HG03066 (cell line): Measurements from ENCODE around the gene CHD9.

Source experiments
- ATAC-seq: cut with Tn5 transposase; IDR thresholded peaks from one replicate; pipeline ENCODE4 v1.9.1; 2021; ENCODE audit warnings: low read depth; ENCODE audit not compliant: unreplicated experiment

Gene CHD9

DNA sequence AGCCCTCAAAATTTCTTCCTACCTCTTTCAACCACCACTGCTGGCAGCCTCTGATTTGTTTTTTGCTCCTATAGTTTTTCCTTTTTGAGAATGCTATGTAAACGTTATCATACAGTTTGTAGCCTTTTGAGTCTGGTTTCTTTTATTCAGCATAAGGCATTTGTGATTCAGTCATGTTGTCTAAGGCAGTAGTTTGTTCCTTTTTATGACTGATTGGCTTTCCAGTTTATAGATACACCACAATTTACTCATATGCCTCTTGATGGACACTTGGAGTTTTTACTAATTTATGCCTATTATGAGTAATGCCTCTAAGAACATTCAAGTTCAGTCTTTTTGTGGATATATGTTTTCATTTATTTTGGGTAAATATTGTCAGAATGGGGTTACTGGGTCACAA is 136.6 kb downstream of the CHD9 start:
- ATAC-seq, result no peak

DNA sequence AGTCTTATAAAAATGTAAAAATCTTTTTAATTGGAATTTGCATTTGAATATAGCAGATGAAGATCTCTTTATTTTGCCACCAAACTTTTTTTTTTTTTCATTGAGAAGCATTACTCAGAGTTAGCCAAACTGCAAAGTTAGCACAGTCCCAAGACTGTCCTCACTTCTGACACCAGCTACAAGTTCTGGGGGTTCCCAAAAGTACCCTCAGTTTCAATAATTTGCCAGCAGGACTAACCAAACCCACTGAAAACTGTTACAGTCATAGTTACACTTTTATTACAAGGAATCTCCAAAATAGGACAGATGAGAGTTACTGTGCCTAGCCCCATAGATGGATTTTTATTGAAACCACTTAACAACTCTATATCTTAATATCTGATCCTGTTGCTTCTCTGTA is 144.1 kb downstream of the CHD9 start:
- no peak for ATAC-seq

DNA sequence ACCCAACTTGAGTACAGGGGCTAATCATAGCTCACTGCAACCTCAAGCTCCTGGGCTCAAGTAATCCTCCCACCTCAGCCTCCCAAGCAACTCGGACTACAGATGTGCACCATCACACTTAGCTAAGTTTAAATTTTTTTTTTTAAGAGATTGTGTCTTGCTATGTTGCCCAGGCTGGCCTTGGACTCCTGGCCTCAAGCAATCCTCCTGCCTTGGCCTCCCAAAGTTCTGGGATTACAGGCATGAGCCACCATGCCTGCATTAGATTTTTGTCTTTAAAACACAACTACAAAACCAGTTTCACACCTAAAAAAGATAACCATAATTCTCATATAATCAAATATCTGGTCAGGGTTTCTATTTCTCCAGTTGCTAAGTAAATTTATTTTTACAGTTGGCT is 147.1 kb downstream of the CHD9 start:
- ATAC-seq, result no peak

DNA sequence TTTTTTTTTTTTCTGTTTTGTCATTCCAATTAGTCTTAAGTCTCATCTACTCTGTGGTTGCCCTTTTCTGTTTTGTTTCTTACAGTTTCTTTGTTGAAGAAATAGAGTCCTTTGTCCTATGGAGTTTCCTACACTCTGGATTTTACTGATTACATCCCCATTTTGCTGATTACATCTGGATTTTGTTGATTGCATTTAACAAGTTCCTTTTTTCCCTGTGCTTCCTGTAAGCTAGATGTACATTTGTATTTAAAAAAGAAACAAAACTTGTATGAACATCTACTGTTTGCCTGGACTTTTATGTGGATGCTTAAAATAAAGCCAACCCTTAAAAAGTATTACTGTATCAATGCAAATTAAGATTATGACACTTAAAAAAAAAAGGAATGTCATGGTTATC is 147.6 kb downstream of the CHD9 start:
- ATAC-seq, result no peak

DNA sequence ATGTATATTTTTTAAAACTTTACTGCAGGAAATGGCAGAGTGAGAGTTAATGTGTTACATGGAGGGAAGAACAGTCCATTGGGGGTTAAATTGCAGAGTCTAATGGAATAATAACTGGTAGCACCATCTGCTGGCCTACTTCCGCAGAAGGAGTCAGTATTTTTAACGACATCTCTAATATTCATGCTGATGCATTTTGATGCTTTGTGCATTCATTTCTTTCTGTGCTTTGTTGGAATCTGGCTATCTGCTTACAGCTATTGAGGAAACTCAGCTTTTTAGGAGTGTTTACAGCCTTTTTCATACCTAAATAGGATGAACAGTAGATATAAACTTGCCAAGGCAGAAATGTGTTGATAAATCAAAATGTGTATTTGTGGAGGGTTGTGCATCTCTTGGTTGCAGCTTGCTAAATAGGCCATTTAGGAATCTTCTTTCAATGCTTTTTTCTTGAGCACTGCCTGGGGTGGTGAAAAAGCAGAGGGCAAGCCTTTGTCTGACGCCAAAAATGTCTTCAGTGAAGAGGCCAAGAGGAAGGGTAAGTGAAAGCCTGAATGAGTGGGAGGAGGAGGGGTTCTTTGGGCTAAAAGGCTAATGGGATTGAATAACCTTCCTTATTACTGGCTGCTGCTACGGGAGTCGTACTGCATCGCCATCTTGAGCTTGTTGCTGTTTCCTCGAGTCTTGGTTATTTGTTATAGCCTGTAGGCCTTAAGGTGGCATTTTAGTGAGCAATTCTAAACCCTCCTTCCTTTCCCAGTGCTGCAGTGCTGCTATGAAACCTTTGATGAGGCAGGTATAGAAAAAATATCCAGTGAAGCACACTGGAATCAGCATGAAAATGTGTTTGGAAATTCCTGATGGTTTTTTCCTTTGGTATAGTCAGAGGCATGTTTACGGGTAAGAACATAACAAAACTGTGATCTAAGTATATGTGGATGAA is 153.3 kb downstream of the CHD9 start:
- ATAC-seq, result peak; percentile 90

DNA sequence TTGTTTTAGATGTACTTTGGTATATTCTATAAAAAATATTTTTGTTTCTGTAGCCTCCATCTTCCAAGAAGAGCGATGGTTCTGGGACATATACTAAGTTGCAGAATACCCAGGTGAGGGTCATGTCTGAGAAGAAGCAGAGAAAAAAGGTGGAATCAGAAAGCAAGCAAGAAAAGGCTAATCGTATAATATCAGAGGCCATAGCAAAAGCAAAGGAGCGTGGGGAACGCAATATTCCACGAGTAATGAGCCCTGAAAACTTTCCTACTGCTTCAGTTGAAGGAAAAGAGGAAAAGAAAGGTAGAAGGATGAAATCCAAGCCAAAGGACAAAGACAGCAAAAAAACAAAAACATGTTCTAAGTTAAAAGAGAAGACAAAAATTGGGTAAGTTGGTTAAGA is 154.6 kb downstream of the CHD9 start:
- ATAC-seq, result no peak

DNA sequence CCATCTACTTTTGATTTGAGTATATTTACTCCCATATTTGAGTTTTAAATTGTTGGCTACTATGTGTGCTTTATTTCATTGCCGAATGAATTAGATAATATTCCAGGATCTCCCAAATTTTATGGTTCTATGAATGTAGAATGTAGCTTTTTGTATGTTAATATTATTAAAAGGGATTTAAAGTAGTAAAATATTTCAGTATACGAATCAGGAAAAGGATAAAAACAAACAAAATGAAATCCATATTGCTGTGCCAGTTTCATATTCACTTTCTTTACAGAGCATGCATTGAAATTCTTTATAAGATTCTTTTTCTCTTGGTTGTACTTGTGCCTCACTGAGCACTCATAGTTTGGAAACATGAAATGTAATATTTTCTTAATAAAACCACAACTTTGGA is 155.1 kb downstream of the CHD9 start:
- no peak for ATAC-seq

DNA sequence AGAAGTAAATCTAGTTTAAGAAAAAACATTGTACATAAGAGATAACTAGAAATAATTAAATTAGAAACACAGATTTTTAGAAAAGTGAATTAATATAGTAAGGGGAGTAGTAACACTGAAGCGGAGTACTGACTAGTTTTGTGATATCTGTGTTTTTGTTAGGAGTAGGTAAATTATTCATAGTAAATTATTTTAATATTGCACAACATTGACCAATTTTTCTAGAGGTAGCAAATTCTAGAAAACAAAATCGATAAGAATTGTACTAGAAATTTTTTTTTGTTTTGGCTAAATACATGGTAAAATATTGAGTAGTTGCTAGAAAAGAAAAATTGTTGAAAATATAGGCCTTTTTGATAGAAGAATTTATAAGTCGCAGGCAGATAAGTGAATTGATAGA is 156.5 kb downstream of the CHD9 start:
- ATAC-seq, result no peak

DNA sequence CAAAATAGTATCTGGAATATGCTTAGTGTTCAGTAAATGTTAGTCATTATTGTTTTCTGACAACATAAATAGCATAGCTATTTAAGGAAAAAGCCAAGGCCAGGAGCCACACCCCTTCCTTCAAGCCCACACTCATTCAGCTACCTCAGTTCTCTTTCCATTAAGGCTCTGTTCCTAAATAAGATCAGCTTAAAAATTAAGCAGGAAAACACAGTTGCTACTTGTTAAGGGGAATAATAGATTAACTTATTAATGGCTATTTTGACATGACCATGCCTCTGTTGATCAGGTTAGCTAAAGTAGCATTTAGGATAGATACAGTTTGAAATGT is 158.1 kb downstream of the CHD9 start:
- no peak for ATAC-seq

DNA sequence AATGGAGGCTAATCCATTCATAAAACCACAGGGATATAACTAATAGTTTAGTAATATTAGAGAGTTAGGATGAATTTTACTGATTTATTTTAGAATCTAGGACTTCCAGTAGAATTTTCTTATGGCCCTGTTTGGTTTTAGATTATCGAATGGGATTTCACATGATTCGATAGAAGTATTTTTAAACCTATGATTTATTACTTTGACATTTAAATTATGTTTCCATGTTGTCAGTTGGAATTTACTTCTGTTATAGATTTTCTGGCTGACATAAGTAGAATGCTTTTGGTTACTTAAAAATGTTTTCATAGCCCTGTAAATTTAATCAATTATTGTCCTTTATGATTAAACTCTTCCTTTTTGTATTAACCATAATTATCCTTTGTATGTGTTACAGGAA is 158.8 kb downstream of the CHD9 start:
- ATAC-seq, result no peak

DNA sequence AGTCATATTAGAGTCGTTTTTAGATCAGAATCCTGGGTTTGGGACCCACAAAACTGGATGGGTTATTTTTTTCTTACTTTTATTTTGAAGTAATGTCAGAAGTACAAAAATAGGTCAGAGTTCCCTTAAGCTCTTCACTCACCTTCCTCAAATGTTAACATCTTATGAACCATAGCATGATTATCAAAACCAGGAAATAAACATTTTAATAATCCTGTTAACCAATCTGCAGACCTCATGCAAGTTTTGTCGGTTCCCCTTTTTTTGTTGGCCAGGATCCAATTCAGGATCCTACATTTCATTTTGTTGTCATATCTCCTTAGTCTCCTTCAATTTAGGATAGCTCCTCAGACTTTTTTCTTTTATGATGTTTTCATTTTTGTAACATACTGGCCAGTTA is 162.0 kb downstream of the CHD9 start:
- ATAC-seq, result no peak

DNA sequence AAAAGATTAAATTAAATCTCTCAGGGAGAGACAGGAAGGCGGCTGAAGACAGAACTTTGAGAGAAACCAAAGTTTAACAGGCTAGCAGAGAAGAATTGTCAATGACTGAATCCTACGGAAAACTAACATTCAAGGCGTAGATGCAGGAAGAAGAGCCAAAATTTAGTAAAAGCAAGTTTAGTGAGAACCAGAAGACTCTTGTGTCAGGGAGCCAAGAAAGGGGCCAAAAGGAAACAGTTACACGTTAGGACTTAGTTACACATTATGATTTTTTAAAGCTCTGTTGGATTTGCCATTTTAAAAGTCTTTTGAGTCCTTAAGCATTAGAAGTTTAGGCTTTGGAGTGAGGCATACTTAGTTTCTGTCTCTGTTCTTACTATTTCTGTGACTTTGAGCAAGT is 164.6 kb downstream of the CHD9 start:
- no peak for ATAC-seq

DNA sequence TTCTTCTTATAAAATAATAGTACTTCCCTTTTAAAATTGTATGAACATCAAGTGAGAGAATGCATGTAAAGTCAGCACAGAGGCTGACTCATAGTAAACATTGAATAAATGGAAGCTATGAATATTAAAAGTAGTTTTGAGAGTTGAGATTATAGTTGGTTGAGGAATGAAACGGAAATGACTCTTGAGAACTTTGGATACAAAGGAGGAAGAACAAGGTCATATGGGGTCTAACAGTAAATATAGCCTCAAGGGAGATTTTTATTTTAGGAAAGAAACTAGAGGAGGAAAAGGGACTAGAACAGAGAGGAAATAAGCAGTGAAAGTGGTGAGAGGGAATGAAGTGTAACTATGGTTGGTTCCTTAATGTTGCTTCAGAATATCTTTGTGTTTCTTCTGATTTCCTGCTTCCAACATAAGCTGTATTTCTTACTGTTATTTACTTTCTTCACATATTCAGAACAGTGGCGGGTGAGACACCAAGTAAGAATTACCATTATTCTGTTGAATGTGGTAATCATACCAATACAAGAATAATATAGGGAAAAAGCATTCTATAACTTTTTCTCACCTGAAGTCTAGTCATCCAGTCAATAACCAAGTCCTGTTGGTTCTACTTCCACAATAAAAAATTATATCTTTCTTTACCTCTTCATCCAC is 165.1 kb downstream of the CHD9 start:
- no peak for ATAC-seq

DNA sequence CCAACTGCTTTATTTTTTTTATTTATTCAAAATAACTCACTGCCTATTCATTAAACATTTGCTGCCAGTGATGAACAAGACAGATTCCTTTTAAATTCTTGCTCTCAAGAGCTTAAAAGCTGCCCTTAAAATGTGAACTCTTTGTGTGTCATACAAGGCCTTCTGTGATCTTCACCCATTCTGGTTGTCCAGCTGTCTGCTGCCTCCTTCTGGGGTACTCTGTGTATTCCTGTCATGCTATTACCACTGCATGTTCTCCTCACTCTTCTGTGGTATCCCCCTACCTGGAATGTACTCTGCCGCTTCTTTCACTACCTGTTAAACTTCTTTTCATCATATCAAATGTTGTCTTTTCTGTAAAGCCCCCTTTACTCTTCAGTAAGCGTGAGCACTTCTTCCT is 165.8 kb downstream of the CHD9 start:
- no peak for ATAC-seq

DNA sequence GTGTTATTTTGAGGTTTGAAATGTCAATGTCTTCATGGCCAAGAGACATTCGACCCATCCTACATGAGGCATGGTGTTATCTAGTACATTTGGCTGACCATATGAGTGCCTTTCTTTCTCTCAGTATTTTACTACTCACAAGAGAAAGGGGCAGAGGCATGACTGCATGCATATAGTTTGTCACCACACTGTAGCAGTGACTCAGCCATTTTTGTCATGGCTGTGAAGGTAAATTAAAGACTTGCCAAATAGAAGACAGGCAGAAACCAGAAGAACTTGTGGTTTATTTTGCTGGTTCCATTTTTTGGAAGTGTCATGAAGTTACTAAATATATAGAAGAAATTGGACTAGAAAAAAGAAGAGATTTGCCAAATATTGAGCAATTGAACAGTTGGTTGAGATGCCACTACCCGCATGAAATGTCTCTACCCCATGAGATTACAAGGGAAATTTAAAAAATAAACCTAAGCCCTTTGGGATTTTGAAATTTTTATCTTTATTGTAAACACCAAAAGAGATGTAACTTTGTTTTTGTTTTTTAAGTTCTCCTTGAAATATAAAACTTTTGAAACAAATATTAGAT is 170.3 kb downstream of the CHD9 start:
- ATAC-seq, result no peak

DNA sequence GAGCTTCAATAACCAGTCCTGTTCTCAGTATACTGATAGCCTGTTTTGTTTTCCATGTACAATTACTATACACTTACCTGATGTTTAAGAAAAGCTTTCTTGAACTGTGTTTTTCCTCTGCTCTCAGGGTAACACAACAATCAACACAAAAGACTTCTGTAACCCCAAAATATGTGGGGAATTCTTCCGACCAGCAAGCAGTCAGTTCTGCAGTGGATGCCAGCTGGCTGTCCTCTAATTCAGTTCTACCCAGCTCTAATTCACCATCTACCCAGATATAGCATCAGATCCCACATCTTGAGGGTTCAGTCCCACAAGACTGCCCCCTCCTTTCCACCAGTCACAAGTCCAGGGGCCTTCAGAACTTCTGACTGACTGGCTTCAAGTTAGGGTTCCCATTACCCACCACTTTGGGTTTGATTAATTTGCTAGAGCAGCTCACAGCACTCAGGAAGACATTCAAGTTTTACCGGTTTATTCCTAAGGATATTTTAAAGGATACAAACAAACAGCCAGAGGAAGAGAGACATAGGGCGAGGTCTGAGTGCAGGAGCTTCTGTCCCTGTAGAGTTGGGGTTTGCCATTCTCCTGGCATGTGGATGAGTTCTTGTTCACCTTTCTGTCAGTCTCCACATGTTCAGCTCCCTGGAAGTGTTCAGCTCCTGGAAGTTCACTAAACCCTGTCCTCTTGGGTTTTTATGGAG is 178.2 kb downstream of the CHD9 start:
- no peak for ATAC-seq

DNA sequence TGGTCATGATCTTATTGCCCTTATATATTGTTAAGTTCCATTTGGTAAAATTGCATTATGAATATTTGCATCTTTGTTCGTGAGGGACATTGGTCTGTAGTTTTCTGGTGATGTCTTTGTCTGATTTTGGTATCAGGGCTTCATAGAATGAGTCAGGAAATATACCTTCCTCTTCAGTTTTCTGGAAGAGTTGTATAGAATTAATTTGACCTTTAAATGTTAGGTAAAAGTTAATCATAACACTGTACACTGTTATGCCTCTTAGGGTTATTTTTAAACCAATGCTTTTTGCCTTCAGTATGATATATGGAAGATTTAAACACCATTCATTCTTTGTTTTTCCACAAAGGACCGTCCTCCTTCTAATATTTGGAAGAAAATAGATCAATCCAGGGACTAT is 180.0 kb downstream of the CHD9 start:
- no peak for ATAC-seq

DNA sequence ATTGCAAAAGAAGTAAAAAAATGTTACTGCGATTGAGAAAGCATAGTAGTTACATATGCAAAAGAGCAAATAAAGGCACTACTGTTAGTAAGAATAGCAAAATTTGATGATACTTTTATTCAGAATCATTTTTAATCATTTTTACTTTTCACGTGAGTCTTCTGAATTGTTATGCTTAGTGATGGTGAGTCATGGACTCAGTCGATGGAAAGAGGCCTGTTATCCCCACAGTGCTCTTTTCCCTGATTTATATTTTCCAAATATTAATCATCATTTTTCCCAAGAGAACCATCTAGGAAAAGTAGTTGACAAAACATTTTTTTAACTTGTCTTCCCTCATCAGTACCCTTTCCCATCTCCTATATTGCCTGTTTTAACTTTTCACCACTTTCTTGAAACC is 181.1 kb downstream of the CHD9 start:
- no peak for ATAC-seq

DNA sequence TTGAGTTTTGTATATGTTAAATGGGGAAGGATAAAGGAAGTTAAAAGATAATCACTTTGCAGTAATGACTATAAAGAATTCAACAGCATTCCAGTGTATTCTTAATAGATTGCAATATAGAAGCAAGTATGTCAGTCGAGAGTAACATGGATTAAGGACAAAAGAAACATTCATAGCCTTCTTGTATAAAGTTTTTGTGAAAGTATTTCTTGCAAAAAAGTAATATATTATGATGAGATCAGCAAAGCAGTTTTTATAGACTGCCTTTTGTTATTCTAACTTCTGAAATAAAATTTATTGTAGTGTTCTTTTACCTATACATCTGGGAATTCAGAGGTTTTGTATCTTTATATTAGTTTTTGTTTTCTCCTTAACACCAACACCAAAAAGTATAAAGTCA is 194.5 kb downstream of the CHD9 start:
- ATAC-seq, result no peak

DNA sequence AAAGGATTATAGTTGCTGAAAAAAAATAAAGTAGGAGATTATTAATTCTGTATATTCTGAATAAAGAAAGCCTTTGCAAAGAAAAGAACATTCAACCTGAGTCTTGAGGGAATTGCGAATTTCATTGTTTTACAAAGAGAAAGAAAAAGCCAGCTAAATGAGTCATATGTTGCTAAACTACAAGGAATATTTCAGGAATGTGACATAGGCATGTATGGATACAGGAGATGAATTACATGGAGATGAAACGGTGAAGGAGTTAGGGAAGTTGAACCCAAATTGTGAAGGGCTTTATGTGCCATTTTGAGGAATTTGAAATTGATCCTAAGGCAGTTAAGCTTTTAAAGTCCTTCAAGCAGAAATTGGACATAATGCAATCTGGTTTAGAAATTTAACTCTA is 202.2 kb downstream of the CHD9 start:
- ATAC-seq, result no peak

DNA sequence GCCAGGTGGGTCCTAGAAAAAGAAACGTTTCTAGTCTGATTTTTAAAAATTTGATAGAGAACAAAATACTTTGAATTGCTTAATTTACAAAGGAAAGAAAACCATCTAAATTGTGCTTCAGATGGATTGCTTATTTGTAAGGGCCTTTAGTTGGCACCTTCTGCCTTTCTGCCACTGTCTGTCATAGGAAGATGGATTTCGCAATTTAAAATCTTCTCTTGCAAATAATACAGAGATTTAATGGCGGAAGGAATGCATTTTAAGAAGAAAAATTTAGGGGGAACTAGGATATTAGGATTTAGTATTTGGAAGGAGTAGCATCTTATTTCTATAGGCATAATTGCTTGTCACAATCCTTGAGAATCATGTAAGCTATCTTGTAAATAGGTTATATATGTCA is 204.0 kb downstream of the CHD9 start:
- no peak for ATAC-seq
